ENCODE measurements around the gene SHOC2. TPM values are rescaled to one million over a fixed set of nuclear protein-coding genes. Genes with fewer than 3 reads are reported as not detected.

The SHOC2 gene
- total RNA-seq, 1 experiment from 2014 or later = 14.3 TPM

DNA sequence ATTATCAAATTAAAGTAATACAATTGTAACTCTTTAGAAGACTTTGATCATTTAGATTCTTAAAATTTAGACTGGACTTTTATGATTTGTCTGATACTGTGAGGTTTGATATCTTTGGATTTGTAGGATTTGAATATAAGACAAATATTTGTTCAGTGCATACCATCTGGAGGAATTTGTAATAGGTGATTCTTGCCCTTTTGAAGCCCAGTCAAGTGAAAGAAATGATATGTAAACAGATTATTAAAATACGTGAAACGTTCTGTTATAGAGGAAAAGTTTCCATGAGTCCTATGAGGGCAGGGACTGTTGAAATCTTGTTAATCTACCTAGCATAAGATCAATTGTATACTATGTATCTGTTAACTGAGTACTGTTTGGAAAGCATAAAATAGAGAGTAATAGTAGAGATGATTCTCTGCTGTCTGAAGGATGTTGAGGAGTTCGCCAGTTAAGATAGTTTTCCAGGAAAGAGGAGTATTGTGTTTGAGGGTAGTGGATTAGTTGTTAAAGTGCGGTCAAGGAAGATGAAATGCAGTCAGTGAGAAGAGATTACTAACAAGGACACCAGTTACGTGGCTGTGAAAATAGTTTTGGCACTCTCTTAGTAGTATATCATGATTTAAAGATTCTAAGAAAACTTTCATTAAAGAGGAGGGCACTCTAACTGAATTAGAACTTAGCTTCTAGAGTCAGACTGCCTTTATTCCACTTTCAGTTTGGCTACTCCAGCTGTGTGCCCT is 33.3 kb upstream of the SHOC2 start:
- TSS peak; percentile 30 for BruUV-seq (replicated peaks)
- H3K27ac ChIP-seq (ENCODE audit: low read length) = peak overlapping the region; percentile 79
- H3K27me3 ChIP-seq (ENCODE audit: low read length) = no peaks in the 10 kb centered on the region
- DNase-seq (peak; percentile 80), ATAC-seq (peak; percentile 75)
- CTCF ChIA-PET = no interaction called here
- no peaks in the 10 kb centered on the region; the same call in 1 of the 2 replicates for H3K36me3 ChIP-seq (ENCODE audit: low read depth, low read length)
- POLR2A ChIA-PET (ENCODE audit: unreplicated experiment) = interaction anchor here (0.8 kb wide), 1 partner anchor 32 kb away, joined by 10 read pairs; the partner anchor contains the start of gene BBIP1
- H3K4me1 ChIP-seq (ENCODE audit: insufficient read depth, low read length) = peaks cover 38% of the 10 kb centered on the region
- no peaks in the 10 kb centered on the region for H3K9me3 ChIP-seq (ENCODE audit: low read length)
- peak overlapping the region; percentile 61 for H3K4me3 ChIP-seq (ENCODE audit: low read length)
- intact Hi-C loops (cut with micrococcal nuclease) = loop anchor here (1.0 to 5.0 kb wide), 2 partner anchors 112 to 129 kb away; no protein-coding TSS in a partner anchor
- H3K9me2 ChIP-seq (replicated peaks; ENCODE audit: low read length) = no peaks in the 10 kb centered on the region
- 0 out of 2 replicates have a peak overlapping the region, but pooled peaks have one; percentile 10 for H2AFZ ChIP-seq (ENCODE audit: low read length)
- H3K4me2 ChIP-seq (ENCODE audit: low read length) = peak overlapping the region; percentile 84
- H3F3A ChIP-seq (ENCODE audit: low read length, unreplicated experiment) = no peaks in the 10 kb centered on the region
- peak overlapping the region; percentile 27 for H3K9ac ChIP-seq (ENCODE audit: low read length)
- TF ChIP-seq, protein P1, sequence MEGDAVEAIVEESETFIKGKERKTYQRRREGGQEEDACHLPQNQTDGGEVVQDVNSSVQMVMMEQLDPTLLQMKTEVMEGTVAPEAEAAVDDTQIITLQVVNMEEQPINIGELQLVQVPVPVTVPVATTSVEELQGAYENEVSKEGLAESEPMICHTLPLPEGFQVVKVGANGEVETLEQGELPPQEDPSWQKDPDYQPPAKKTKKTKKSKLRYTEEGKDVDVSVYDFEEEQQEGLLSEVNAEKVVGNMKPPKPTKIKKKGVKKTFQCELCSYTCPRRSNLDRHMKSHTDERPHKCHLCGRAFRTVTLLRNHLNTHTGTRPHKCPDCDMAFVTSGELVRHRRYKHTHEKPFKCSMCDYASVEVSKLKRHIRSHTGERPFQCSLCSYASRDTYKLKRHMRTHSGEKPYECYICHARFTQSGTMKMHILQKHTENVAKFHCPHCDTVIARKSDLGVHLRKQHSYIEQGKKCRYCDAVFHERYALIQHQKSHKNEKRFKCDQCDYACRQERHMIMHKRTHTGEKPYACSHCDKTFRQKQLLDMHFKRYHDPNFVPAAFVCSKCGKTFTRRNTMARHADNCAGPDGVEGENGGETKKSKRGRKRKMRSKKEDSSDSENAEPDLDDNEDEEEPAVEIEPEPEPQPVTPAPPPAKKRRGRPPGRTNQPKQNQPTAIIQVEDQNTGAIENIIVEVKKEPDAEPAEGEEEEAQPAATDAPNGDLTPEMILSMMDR (conservative IDR thresholded peaks at IDR 0.05; ENCODE audit: low read depth, low read length) = no peak
- TF ChIP-seq EZH2phosphoT487 (IDR thresholded peaks at IDR 0.05; ENCODE audit: borderline replicate concordance, low read length) (no peak), EZH2 (IDR thresholded peaks at IDR 0.05; ENCODE audit: low read length, unreplicated experiment) (no peak)
- no peaks in the 10 kb centered on the region for H4K20me1 ChIP-seq (ENCODE audit: low read length)
- H3K79me2 ChIP-seq (ENCODE audit: low read length) = no peaks in the 10 kb centered on the region

DNA sequence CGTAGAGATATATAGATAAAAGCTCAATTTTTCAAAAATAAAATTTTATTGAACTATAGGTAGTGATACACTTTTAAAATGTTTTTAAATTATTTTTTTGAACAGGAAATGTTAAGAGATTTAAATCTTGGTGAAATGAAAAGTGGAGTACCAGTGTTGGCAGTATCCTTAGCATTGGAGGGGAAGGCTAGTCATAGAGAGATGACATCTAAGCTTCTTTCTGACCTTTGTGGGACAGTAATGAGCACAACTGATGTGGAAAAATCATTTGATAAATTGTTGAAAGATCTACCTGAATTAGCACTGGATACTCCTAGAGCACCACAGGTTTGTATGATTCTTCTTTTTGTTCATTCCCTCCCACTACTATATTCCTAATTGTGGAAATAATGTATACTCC is 31.8 kb upstream of the SHOC2 start:
- POLR2A ChIA-PET (ENCODE audit: unreplicated experiment) = interaction anchor here (0.5 kb wide), 1 partner anchor 296 kb away, joined by 15 read pairs; no protein-coding TSS in a partner anchor
- TF ChIP-seq, protein P1 (conservative IDR thresholded peaks at IDR 0.05; ENCODE audit: low read depth, low read length) = no peak
- TF ChIP-seq EZH2phosphoT487 (IDR thresholded peaks at IDR 0.05; ENCODE audit: borderline replicate concordance, low read length) (no peak), EZH2 (IDR thresholded peaks at IDR 0.05; ENCODE audit: low read length, unreplicated experiment) (no peak)

More for the DNA sequence above, 31.8 kb upstream of the SHOC2 start:
- no peak overlapping the region for H2AFZ ChIP-seq (ENCODE audit: low read length)
- no peak overlapping the region for H3K4me3 ChIP-seq (ENCODE audit: low read length)
- no peaks in the 10 kb centered on the region for H3F3A ChIP-seq (ENCODE audit: low read length, unreplicated experiment)
- CTCF ChIA-PET = no interaction called here
- H3K27ac ChIP-seq (ENCODE audit: low read length) = no peak overlapping the region
- intact Hi-C loops (cut with micrococcal nuclease) = loop anchor here (5.0 kb wide), 1 partner anchor 130 kb away; no protein-coding TSS in a partner anchor
- H3K4me2 ChIP-seq (ENCODE audit: low read length) = no peak overlapping the region
- peaks cover 43% of the 10 kb centered on the region for H3K4me1 ChIP-seq (ENCODE audit: insufficient read depth, low read length)
- H3K79me2 ChIP-seq (ENCODE audit: low read length) = no peaks in the 10 kb centered on the region
- H3K9me3 ChIP-seq (ENCODE audit: low read length) = no peaks in the 10 kb centered on the region
- no TSS peak for BruUV-seq (replicated peaks)
- H3K9ac ChIP-seq (ENCODE audit: low read length) = no peak overlapping the region
- H4K20me1 ChIP-seq (ENCODE audit: low read length) = no peaks in the 10 kb centered on the region
- no peaks in the 10 kb centered on the region for H3K36me3 ChIP-seq (ENCODE audit: low read depth, low read length)
- no peak for ATAC-seq
- H3K27me3 ChIP-seq (ENCODE audit: low read length) = no peaks in the 10 kb centered on the region
- no peaks in the 10 kb centered on the region for H3K9me2 ChIP-seq (replicated peaks; ENCODE audit: low read length)
- no peak for DNase-seq

Measured in PC-3 (cell line).